K562 (cell line): Measurements from ENCODE around the gene NAA80. TPM values are rescaled to one million over a fixed set of nuclear protein-coding genes. Genes with fewer than 3 reads are reported as not detected.

Source experiments
- ATAC-seq: fragments of 200-7000 bp; cut with Tn5 transposase; 3 replicates; pipeline ENCODE4 v1.9.1; 2020; ENCODE audit warnings: moderate library complexity
- BruUV-seq: library from RNA; stranded (reverse); fragments of 400-500 nt; replicated peaks from 2 replicates; lab custom pipeline; 2021; lab: Mats Ljungman, UMichigan
- CTCF ChIA-PET: fragments of 300-600 bp; formaldehyde crosslinking; extraction: SDS; loops from one replicate; lab custom pipeline; 2021; ENCODE audit warnings: low intra/inter-chr PET ratio; lab: Yijun Ruan, JAX
- POLR2A ChIA-PET: fragments of 300-600, 350-650 bp; sonication (Branson Sonifier 250); formaldehyde crosslinking; extraction: SDS; loops from one replicate; lab custom pipeline; 2021; ENCODE audit warnings: antibody characterized with exemption, inconsistent platforms; lab: Yijun Ruan, JAX
- DNase-seq, 4 experiments: peaks; one replicate each; pipeline versions ENCODE4 v3.0.0 to v3.0.0-alpha.2; 2011 to 2018; ENCODE audit warnings: low spot score in 3 of 4, mixed read lengths in 3 of 4; ENCODE audit errors: extremely low read depth in 1 of 4
- FAIRE-seq: peaks from 2 replicates; lab custom pipeline; 2011; peaks lifted over from hg19 to GRCh38; lab: Jason Lieb, UNC
- H2AFZ ChIP-seq: 2 replicates; pipeline ENCODE4 v1.6.0; 2011; ENCODE audit warnings: low read depth, low read length, control low read depth, inconsistent platforms
- H3K27ac ChIP-seq: fragments of 200-600 bp; 3 replicates; pipeline ENCODE4 v1.8.0; 2011; ENCODE audit warnings: low read depth, mild to moderate bottlenecking, control low read depth, inconsistent platforms, low read length, moderate library complexity, mixed read lengths; ENCODE audit errors: extremely low read depth
- H3K27me3 ChIP-seq, 2 experiments: fragments of 300-600 bp in 1 of 2; 2 replicates in 1 of 2; 3 replicates in 1 of 2; pipeline versions ENCODE4 v1.6.0 to v1.8.0; 2011; ENCODE audit warnings: inconsistent platforms in 2 of 2, low read length in 2 of 2, mild to moderate bottlenecking in 1 of 2, mixed read lengths in 1 of 2, moderate library complexity in 1 of 2; ENCODE audit not compliant: control insufficient read depth in 2 of 2, insufficient read depth in 2 of 2
- H3K36me3 ChIP-seq: fragments of 300-600 bp; 3 replicates; pipeline ENCODE4 v1.8.0; 2011; ENCODE audit warnings: mild to moderate bottlenecking, low read length, inconsistent platforms; ENCODE audit not compliant: control insufficient read depth, insufficient read depth
- H3K4me1 ChIP-seq, 2 experiments: fragments of 200-600 bp in 1 of 2; replicated peaks in 1 of 2; 2 replicates in 1 of 2; 3 replicates in 1 of 2; pipeline versions ENCODE4 v1.5.1 to v1.8.0; 2011; ENCODE audit warnings: inconsistent platforms in 2 of 2, low read length in 2 of 2, mild to moderate bottlenecking in 1 of 2, mixed read lengths in 1 of 2, moderate library complexity in 1 of 2; ENCODE audit not compliant: control insufficient read depth in 2 of 2, insufficient read depth in 2 of 2
- H3K4me2 ChIP-seq: 2 replicates; pipeline ENCODE4 v1.6.1; 2011; ENCODE audit warnings: low read length, control low read depth, inconsistent platforms, mixed read lengths; ENCODE audit not compliant: insufficient read depth
- H3K4me3 ChIP-seq: fragments of 200-600 bp; sonication (generic), shearing (Covaris generic); 2 replicates; pipeline ENCODE4 v1.5.1; 2016; ENCODE audit warnings: control low read depth, inconsistent platforms
- H3K79me2 ChIP-seq: fragments of 200-600 bp; 3 replicates; pipeline ENCODE4 v1.8.0; 2011; ENCODE audit warnings: low read length, inconsistent platforms; ENCODE audit not compliant: control insufficient read depth, insufficient read depth
- H3K9ac ChIP-seq, 2 experiments: 2 replicates each; pipeline versions ENCODE4 v1.6.0 to v1.6.1; 2011; ENCODE audit warnings: low read depth in 2 of 2, low read length in 2 of 2, control low read depth in 1 of 2, inconsistent platforms in 1 of 2, mild to moderate bottlenecking in 1 of 2, mixed read lengths in 1 of 2; ENCODE audit not compliant: insufficient read depth in 1 of 2
- H3K9me1 ChIP-seq: one replicate; pipeline ENCODE4 v1.6.0; 2011; ENCODE audit warnings: inconsistent platforms, mild to moderate bottlenecking, low read length, moderate library complexity; ENCODE audit not compliant: control insufficient read depth, insufficient read depth
- H3K9me3 ChIP-seq: replicated peaks from 2 replicates; pipeline ENCODE4 v1.5.1; 2011; ENCODE audit warnings: low read depth, low read length, inconsistent platforms; ENCODE audit not compliant: control insufficient read depth, insufficient read depth
- H4K20me1 ChIP-seq: replicated peaks from 2 replicates; pipeline ENCODE4 v1.6.1; 2011; ENCODE audit warnings: low read length, inconsistent platforms, mixed read lengths; ENCODE audit not compliant: control insufficient read depth, insufficient read depth
- ATF6 ChIP-seq: sonication (generic); formaldehyde crosslinking; IDR thresholded peaks from 2 replicates; pipeline ENCODE4 v1.4.0; 2020; ENCODE audit warnings: mild to moderate bottlenecking, missing genetic modification reagents
- CBFA2T3 ChIP-seq: fragments of 450-650 bp; IDR thresholded peaks from 2 replicates; pipeline ENCODE4 v1.6.1; 2017
- E2F3 ChIP-seq: fragments of 250-450 bp; sonication (Bioruptor Pico); IDR thresholded peaks from 2 replicates; pipeline ENCODE4 v1.4.0; 2020; ENCODE audit warnings: mild to moderate bottlenecking
- ILF3 ChIP-seq: fragments of 450-650 bp; IDR thresholded peaks from 2 replicates; pipeline ENCODE4 v1.6.1; 2018; ENCODE audit warnings: antibody characterized with exemption, mild to moderate bottlenecking, moderate library complexity, borderline replicate concordance
- PHF20 ChIP-seq: fragments of 450-650 bp; IDR thresholded peaks from 2 replicates; pipeline ENCODE4 v1.6.1; 2018; ENCODE audit not compliant: partially characterized antibody
- PURB ChIP-seq: sonication (generic); formaldehyde crosslinking; IDR thresholded peaks from 2 replicates; pipeline ENCODE4 v1.9.0; 2021; ENCODE audit warnings: low read depth, mild to moderate bottlenecking, missing genetic modification reagents
- TAF1 ChIP-seq: IDR thresholded peaks from 2 replicates; pipeline ENCODE4 v1.6.1; 2011; ENCODE audit warnings: mild to moderate bottlenecking, low read length, moderate library complexity; ENCODE audit not compliant: insufficient read depth, control insufficient read depth, severe bottlenecking; ENCODE audit errors: extremely low read depth
- TAF9B ChIP-seq: fragments of 450-650 bp; IDR thresholded peaks from 2 replicates; pipeline ENCODE4 v1.6.1; 2018; ENCODE audit warnings: mild to moderate bottlenecking; ENCODE audit not compliant: partially characterized antibody
- TCF7L2 ChIP-seq: fragments of 150-350 bp; IDR thresholded peaks from 2 replicates; pipeline ENCODE4 v1.6.1; 2016; ENCODE audit warnings: low read depth, mild to moderate bottlenecking, low read length, moderate library complexity
- ZBTB33 ChIP-seq: sonication (generic); formaldehyde crosslinking; IDR thresholded peaks from 2 replicates; pipeline ENCODE4 v1.8.1; 2023; ENCODE audit warnings: mild to moderate bottlenecking, missing genetic modification reagents
- ZNF253 ChIP-seq: fragments of 250-450 bp; sonication (Bioruptor Pico); conservative IDR thresholded peaks from 2 replicates; pipeline ENCODE4 v1.6.1; 2021; ENCODE audit warnings: mild to moderate bottlenecking
- ZNF280B ChIP-seq: fragments of 250-450 bp; sonication (Bioruptor Pico); IDR thresholded peaks from 2 replicates; pipeline ENCODE4 v1.5.1; 2021; ENCODE audit warnings: mild to moderate bottlenecking
- ZNF354B ChIP-seq: fragments of 250-450 bp; sonication (Bioruptor Pico); IDR thresholded peaks from 2 replicates; pipeline ENCODE4 v1.4.0; 2020
- ZNF707 ChIP-seq: fragments of 250-450 bp; sonication (Bioruptor Pico); conservative IDR thresholded peaks from 2 replicates; pipeline ENCODE4 v1.8.0; 2022; ENCODE audit warnings: inconsistent platforms, mild to moderate bottlenecking, moderate library complexity
- WGBS: fragments of 100-300 bp; shearing (Covaris generic); methylation state at CpG from one replicate; pipeline ENCODE4 v1.1.6; 2016; ENCODE audit warnings: low coverage, mixed read lengths; ENCODE audit not compliant: insufficient coverage; ENCODE audit errors: missing lambda C conversion rate; 5-methylcytosine and 5-hydroxymethylcytosine counted together
- in situ Hi-C: fragments of 300-500 bp; cut with MboI; formaldehyde crosslinking; loops from 4 replicates; pipeline ENCODE4 v1.15.0; 2018; ENCODE audit warnings: inconsistent platforms, mixed read lengths
- intact Hi-C: fragments of 100-400 bp; cut with micrococcal nuclease; formaldehyde crosslinking; loops from 2 replicates; pipeline ENCODE4 v1.14.2; 2022
- polyA plus RNA-seq, 8 experiments: library from polyadenylated mRNA; depleted of rRNA in 4 of 8; stranded (reverse) in 5 of 8; unstranded in 3 of 8; fragments of >200 nt; fragmentation: Nextera tagmentation in 2 of 8; fragmentation: Illumina TruSeq in 1 of 8; extraction: Ambion mirVana in 2 of 8; extraction: Trizol in 1 of 8; gene quantifications; 2 replicates each; pipeline versions ENCODE4 v1.2.1 to v1.2.3, GENCODE V29; 2011 to 2014; ENCODE audit warnings: inconsistent platforms in 1 of 8, missing spikeins in 1 of 8
- total RNA-seq, 7 experiments: library from RNA; depleted of rRNA in 6 of 7; stranded (reverse); fragments of >200 nt in 6 of 7; fragmentation: Illumina TruSeq in 2 of 7; extraction: Trizol in 2 of 7; gene quantifications; 2 replicates each; pipeline versions ENCODE4 v1.2.1 to v1.2.3, GENCODE V29; 2011 to 2021; ENCODE audit warnings: low replicate concordance in 1 of 7
- TF ChIP-seq, protein P1 (sequence below): fragments of 450-650 bp; formaldehyde crosslinking; conservative IDR thresholded peaks from 2 replicates; pipeline ENCODE4 v1.4.0; 2022; ENCODE audit warnings: mild to moderate bottlenecking, missing genetic modification characterization

The NAA80 gene
- total and polyA plus RNA-seq, 9 of the 15 experiments (the other 6 are each of a cell fraction or from before 2014, with no cell fraction given), result 0.82 to 24.0 (median 8.6) TPM

- in situ Hi-C loops (no loop called here), intact Hi-C loops (no loop called here)
- no peak overlapping the region for H2AFZ ChIP-seq
- H3K27ac ChIP-seq, result no peak overlapping the region
- ChIA-PET POLR2A (interaction anchor here (0.6 to 1.5 kb wide), 5 partner anchors 14 to 335 kb away, joined by 3 read pairs; no protein-coding TSS in a partner anchor), CTCF (no interaction called here)
- no peaks in the 10 kb centered on the region for H3K36me3 ChIP-seq
- no peak for FAIRE-seq
- no peak overlapping the region for H3K9ac ChIP-seq
- no peak overlapping the region for H3K4me2 ChIP-seq
- H3K79me2 ChIP-seq, result peaks cover 3% of the 10 kb centered on the region; the same call in 1 of the 3 replicates
- no peak for ATAC-seq
- no peaks in the 10 kb centered on the region for H3K9me3 ChIP-seq
- no peaks in the 10 kb centered on the region for H3K27me3 ChIP-seq
- no peaks in the 10 kb centered on the region for H4K20me1 ChIP-seq
- WGBS, result 38% methylated on average over 5 of the region's 6 CpGs
- no peak overlapping the region for H3K4me3 ChIP-seq
- no TSS peak for BruUV-seq
- DNase-seq, result no peak
- H3K9me1 ChIP-seq, result no peaks in the 10 kb centered on the region
- H3K4me1 ChIP-seq, result peaks cover 6 to 51% of the 10 kb centered on the region in 2 experiments; a peak in 4 of 5 replicates
- TF ChIP-seq ZNF354B (CRISPR knock-in tag) (no peak), PURB (CRISPR knock-in tag) (no peak), TAF9B (no peak), ZNF707 (no peak), CBFA2T3 (no peak), ZNF253 (CRISPR knock-in tag) (no peak), TAF1 (no peak), E2F3 (no peak), PHF20 (no peak), ZNF280B (CRISPR knock-in tag) (no peak), ATF6 (CRISPR knock-in tag) (no peak), TCF7L2 (no peak), ILF3 (no peak), ZBTB33 (peak; percentile 42; the same call in 1 of the 2 replicates)
- TF ChIP-seq, protein P1, sequence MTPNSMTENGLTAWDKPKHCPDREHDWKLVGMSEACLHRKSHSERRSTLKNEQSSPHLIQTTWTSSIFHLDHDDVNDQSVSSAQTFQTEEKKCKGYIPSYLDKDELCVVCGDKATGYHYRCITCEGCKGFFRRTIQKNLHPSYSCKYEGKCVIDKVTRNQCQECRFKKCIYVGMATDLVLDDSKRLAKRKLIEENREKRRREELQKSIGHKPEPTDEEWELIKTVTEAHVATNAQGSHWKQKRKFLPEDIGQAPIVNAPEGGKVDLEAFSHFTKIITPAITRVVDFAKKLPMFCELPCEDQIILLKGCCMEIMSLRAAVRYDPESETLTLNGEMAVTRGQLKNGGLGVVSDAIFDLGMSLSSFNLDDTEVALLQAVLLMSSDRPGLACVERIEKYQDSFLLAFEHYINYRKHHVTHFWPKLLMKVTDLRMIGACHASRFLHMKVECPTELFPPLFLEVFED (CRISPR knock-in tag), result no peak
Measured at GRCh38 chr3:50263478-50264382, 35.5 kb downstream of the NAA80 start.
